H9 (cell line): ENCODE data around the gene NFX1. TPM values are rescaled to one million over a fixed set of nuclear protein-coding genes. Genes with fewer than 3 reads are reported as not detected.

Experiments
- DNase-seq: peaks from one replicate; pipeline ENCODE4 v3.0.0-alpha.2; 2017
- H2AFZ ChIP-seq: one replicate; pipeline ENCODE4 v1.6.1; 2013; ENCODE audit warnings: mild to moderate bottlenecking, low read length, control low read depth, moderate library complexity
- H2AK5ac ChIP-seq: 2 replicates; pipeline ENCODE4 v1.6.1; 2013; ENCODE audit warnings: low read length, control low read depth, mixed read lengths; ENCODE audit not compliant: insufficient read length
- H2BK120ac ChIP-seq: one replicate; pipeline ENCODE4 v1.6.1; 2013; ENCODE audit warnings: low read depth, mild to moderate bottlenecking, low read length, control low read depth, inconsistent platforms; ENCODE audit not compliant: poor library complexity, severe bottlenecking
- H2BK12ac ChIP-seq: 2 replicates; pipeline ENCODE4 v1.6.1; 2013; ENCODE audit warnings: low read length, control low read depth, mixed read lengths, low read depth; ENCODE audit not compliant: insufficient read length
- H2BK15ac ChIP-seq: 2 replicates; pipeline ENCODE4 v1.6.1; 2013; ENCODE audit warnings: low read depth, low read length, control low read depth
- H2BK20ac ChIP-seq: one replicate; pipeline ENCODE4 v1.6.1; 2013; ENCODE audit warnings: low read depth, mild to moderate bottlenecking, low read length, control low read depth, inconsistent platforms; ENCODE audit not compliant: poor library complexity, severe bottlenecking
- H2BK5ac ChIP-seq: 2 replicates; pipeline ENCODE4 v1.6.1; 2013; ENCODE audit warnings: low read length, control low read depth, mixed read lengths; ENCODE audit not compliant: insufficient read length
- H3K14ac ChIP-seq: 2 replicates; pipeline ENCODE4 v1.6.1; 2013; ENCODE audit warnings: low read length, control low read depth; ENCODE audit not compliant: insufficient read depth
- H3K18ac ChIP-seq: 2 replicates; pipeline ENCODE4 v1.6.1; 2013; ENCODE audit warnings: low read depth, mild to moderate bottlenecking, mixed read lengths, low read length, control low read depth; ENCODE audit not compliant: insufficient read length
- H3K23ac ChIP-seq: 2 replicates; pipeline ENCODE4 v1.6.1; 2013; ENCODE audit warnings: low read length, control low read depth, mixed read lengths, low read depth; ENCODE audit not compliant: insufficient read length
- H3K23me2 ChIP-seq: 2 replicates; pipeline ENCODE4 v1.6.1; 2013; ENCODE audit warnings: low read depth, mild to moderate bottlenecking, mixed read lengths, low read length, control low read depth; ENCODE audit not compliant: insufficient read length, poor library complexity, severe bottlenecking
- H3K27ac ChIP-seq: 2 replicates; pipeline ENCODE4 v1.5.1; 2013; ENCODE audit warnings: low read length, control low read depth, mixed read lengths, low read depth; ENCODE audit not compliant: insufficient read length
- H3K27me3 ChIP-seq: 2 replicates; pipeline ENCODE4 v1.6.1; 2013; ENCODE audit warnings: low read length, control low read depth, inconsistent platforms; ENCODE audit not compliant: insufficient read depth
- H3K4ac ChIP-seq: 2 replicates; pipeline ENCODE4 v1.6.1; 2013; ENCODE audit warnings: low read depth, mild to moderate bottlenecking, control low read depth, inconsistent platforms, low read length, moderate library complexity
- H3K4me1 ChIP-seq: 2 replicates; pipeline ENCODE4 v1.6.1; 2013; ENCODE audit warnings: low read length, control low read depth, inconsistent platforms; ENCODE audit not compliant: insufficient read depth
- H3K4me2 ChIP-seq: 2 replicates; pipeline ENCODE4 v1.6.1; 2013; ENCODE audit warnings: low read length, control low read depth, mixed read lengths; ENCODE audit not compliant: insufficient read length, insufficient read depth
- H3K56ac ChIP-seq: 2 replicates; pipeline ENCODE4 v1.6.1; 2013; ENCODE audit warnings: low read depth, mild to moderate bottlenecking, mixed read lengths, low read length, control low read depth; ENCODE audit not compliant: insufficient read length
- H3K79me1 ChIP-seq: 2 replicates; pipeline ENCODE4 v1.6.1; 2013; ENCODE audit warnings: low read depth, mild to moderate bottlenecking, moderate library complexity, low read length, control low read depth, inconsistent platforms; ENCODE audit not compliant: insufficient read depth, poor library complexity, severe bottlenecking
- H3K79me2 ChIP-seq: 2 replicates; pipeline ENCODE4 v1.6.1; 2013; ENCODE audit warnings: low read length, control low read depth, inconsistent platforms; ENCODE audit not compliant: insufficient read depth
- H3K9ac ChIP-seq: 2 replicates; pipeline ENCODE4 v1.6.1; 2013; ENCODE audit warnings: low read length, control low read depth, mixed read lengths; ENCODE audit not compliant: insufficient read length; ENCODE audit errors: extremely low read depth
- H3K9me3 ChIP-seq: one replicate; pipeline ENCODE4 v1.6.1; 2013; ENCODE audit warnings: low read depth, low read length, inconsistent platforms; ENCODE audit not compliant: control insufficient read depth
- H3T11ph ChIP-seq: one replicate; pipeline ENCODE4 v1.6.1; 2013; ENCODE audit warnings: mild to moderate bottlenecking, low read length, control low read depth, inconsistent platforms
- H4K20me1 ChIP-seq: one replicate; pipeline ENCODE4 v1.6.1; 2013; ENCODE audit not compliant: control insufficient read depth, insufficient read length, insufficient read depth
- H4K5ac ChIP-seq: 2 replicates; pipeline ENCODE4 v1.6.1; 2013; ENCODE audit warnings: low read depth, mild to moderate bottlenecking, mixed read lengths, low read length, control low read depth; ENCODE audit not compliant: insufficient read length
- H4K8ac ChIP-seq: replicated peaks from 2 replicates; pipeline ENCODE4 v1.6.1; 2013; ENCODE audit warnings: low read length, control low read depth, mixed read lengths, low read depth; ENCODE audit not compliant: insufficient read length
- H4K91ac ChIP-seq: 2 replicates; pipeline ENCODE4 v1.6.1; 2013; ENCODE audit warnings: low read depth, mild to moderate bottlenecking, moderate library complexity, mixed read lengths, low read length, control low read depth; ENCODE audit not compliant: insufficient read length
- H3K27ac Mint-ChIP-seq, 3 experiments: 2 replicates in 2 of 3; 3 replicates in 1 of 3; pipeline ENCODE4 v1.8.0; 2020 to 2021; ENCODE audit warnings: mixed read lengths in 3 of 3, mild to moderate bottlenecking in 1 of 3, moderate library complexity in 1 of 3
- H3K27me3 Mint-ChIP-seq: 2 replicates; pipeline ENCODE4 v1.8.0; 2021; ENCODE audit warnings: low read depth, mild to moderate bottlenecking, moderate library complexity, mixed read lengths
- H3K36me3 Mint-ChIP-seq, 3 experiments: 2 replicates in 2 of 3; 3 replicates in 1 of 3; pipeline ENCODE4 v1.8.0; 2020 to 2021; ENCODE audit warnings: low read depth in 3 of 3, mixed read lengths in 3 of 3; ENCODE audit not compliant: insufficient read depth in 1 of 3
- H3K4me1 Mint-ChIP-seq, 2 experiments: 2 replicates each; pipeline ENCODE4 v1.8.0; 2020; ENCODE audit warnings: mixed read lengths in 2 of 2
- H3K4me3 Mint-ChIP-seq, 2 experiments: 2 replicates in 1 of 2; 3 replicates in 1 of 2; pipeline ENCODE4 v1.8.0; 2020 to 2021; ENCODE audit warnings: mild to moderate bottlenecking in 2 of 2, mixed read lengths in 2 of 2, moderate library complexity in 1 of 2
- H3K9me3 Mint-ChIP-seq, 2 experiments: 2 replicates in 1 of 2; 3 replicates in 1 of 2; pipeline ENCODE4 v1.8.0; 2020; ENCODE audit warnings: mild to moderate bottlenecking in 2 of 2, mixed read lengths in 2 of 2, moderate library complexity in 1 of 2
- WGBS: extraction: QIAGEN DNeasy Blood & Tissue Kit; methylation state at CpG from one replicate; pipeline ENCODE4 v1.1.7; 2013; ENCODE audit warnings: missing lambda C conversion rate, low lambda C conversion rate, mixed read lengths; ENCODE audit not compliant: insufficient read length; ENCODE audit errors: extremely low coverage; 5-methylcytosine and 5-hydroxymethylcytosine counted together
- total RNA-seq: library from RNA; stranded (reverse); gene quantifications from 2 replicates; pipeline ENCODE4 v1.2.1, GENCODE V29; 2021
- TF ChIP-seq, protein P1 (sequence below): fragments of 200-600 bp; sonication (generic); conservative IDR thresholded peaks from 3 replicates; pipeline ENCODE4 v1.8.0; 2021; ENCODE audit warnings: antibody characterized with exemption, mild to moderate bottlenecking

Gene NFX1
- total RNA-seq, 1 experiment from 2014 or later = 35.1 TPM

DNA sequence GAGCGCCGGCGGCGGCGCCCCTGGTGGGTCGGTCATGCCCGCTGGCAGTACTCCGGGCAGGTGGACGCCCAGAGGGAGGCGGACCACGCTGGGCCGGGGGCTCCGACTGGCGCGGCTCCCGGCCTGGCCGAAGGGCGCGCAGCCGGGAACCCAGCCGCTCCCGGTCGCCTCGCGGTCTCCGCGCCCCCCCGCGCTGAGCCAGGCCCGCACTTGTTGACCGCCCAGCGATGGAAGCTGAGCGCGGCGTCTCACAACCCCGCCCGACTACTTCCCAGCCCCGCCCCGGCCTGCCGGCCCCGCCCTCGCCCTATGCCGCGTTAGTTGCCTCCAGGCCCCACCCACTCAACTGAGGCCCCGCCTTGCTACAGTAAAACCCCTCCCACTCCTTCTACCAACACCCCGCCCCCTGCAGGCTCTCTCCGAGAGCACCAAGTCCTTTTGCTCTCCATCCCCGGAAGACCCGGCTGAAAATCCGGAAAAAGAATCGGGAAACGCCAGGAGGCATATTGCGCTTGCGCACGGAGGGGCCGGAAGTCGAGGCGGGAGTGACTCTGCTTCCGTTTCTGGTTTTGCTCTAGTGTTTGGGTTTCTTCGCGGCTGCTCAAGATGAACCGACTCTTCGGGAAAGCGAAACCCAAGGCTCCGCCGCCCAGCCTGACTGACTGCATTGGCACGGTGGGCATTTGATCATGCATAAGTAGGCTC, 25.7 kb upstream of the NFX1 start, which contains the start of the genes BAG1 and CHMP5:
Gene BAG1 (minus strand): TSS at position 236 of the 705 bp plus-strand sequence.
Gene CHMP5 (plus strand): TSS at position 577 of the 705 bp plus-strand sequence. CDS start 30 bp downstream, at position 607.
- TF ChIP-seq, protein P1, sequence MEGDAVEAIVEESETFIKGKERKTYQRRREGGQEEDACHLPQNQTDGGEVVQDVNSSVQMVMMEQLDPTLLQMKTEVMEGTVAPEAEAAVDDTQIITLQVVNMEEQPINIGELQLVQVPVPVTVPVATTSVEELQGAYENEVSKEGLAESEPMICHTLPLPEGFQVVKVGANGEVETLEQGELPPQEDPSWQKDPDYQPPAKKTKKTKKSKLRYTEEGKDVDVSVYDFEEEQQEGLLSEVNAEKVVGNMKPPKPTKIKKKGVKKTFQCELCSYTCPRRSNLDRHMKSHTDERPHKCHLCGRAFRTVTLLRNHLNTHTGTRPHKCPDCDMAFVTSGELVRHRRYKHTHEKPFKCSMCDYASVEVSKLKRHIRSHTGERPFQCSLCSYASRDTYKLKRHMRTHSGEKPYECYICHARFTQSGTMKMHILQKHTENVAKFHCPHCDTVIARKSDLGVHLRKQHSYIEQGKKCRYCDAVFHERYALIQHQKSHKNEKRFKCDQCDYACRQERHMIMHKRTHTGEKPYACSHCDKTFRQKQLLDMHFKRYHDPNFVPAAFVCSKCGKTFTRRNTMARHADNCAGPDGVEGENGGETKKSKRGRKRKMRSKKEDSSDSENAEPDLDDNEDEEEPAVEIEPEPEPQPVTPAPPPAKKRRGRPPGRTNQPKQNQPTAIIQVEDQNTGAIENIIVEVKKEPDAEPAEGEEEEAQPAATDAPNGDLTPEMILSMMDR = peak; percentile 42; the same call in 2 of the 3 replicates
- no peaks in the 10 kb centered on the region for H3K27me3 ChIP-seq
- peak within 1 kb of the TSS; percentile 13 for H3K18ac ChIP-seq
- no peak within 1 kb of the TSS for H3K23ac ChIP-seq
- H4K5ac ChIP-seq = no peak within 1 kb of the TSS
- H3K79me2 ChIP-seq = peaks cover 16% of the 10 kb centered on the region; the same call in 1 of the 2 replicates
- H3K4ac ChIP-seq = no peak within 1 kb of the TSS
- H3K9me3 Mint-ChIP-seq = no peaks in the 10 kb centered on the region
- H2BK5ac ChIP-seq = no peak within 1 kb of the TSS
- no peaks in the 10 kb centered on the region for H4K20me1 ChIP-seq
- peaks cover 2% of the 10 kb centered on the region; the same call in 1 of the 2 replicates for H3K4me1 ChIP-seq
- no peak within 1 kb of the TSS for H2AFZ ChIP-seq
- no peak within 1 kb of the TSS for H2BK120ac ChIP-seq
- no peak within 1 kb of the TSS for H4K91ac ChIP-seq
- H2AK5ac ChIP-seq = no peak within 1 kb of the TSS
- peaks cover 5% of the 10 kb centered on the region for H3K23me2 ChIP-seq
- H3K36me3 Mint-ChIP-seq = peaks cover 26 to 54% (median 47%) of the 10 kb centered on the region in 3 experiments
- H3K4me2 ChIP-seq = peak within 1 kb of the TSS; percentile 89
- H3K79me1 ChIP-seq = peaks cover 9% of the 10 kb centered on the region
- H3K4me1 Mint-ChIP-seq = peaks cover 15 to 16% of the 10 kb centered on the region in 2 experiments
- peak within 1 kb of the TSS; percentile 37 for H3K14ac ChIP-seq
- peak; percentile 99 for DNase-seq
- H3K27ac Mint-ChIP-seq = peak within 1 kb of the TSS; percentile 69 to 99 (median 97); a peak in 6 of 7 replicates
- H3K56ac ChIP-seq = no peak within 1 kb of the TSS
- H2BK15ac ChIP-seq = no peak within 1 kb of the TSS
- H3K9ac ChIP-seq = peak within 1 kb of the TSS; percentile 78
- H2BK12ac ChIP-seq = no peak within 1 kb of the TSS
- no peak within 1 kb of the TSS for H3K27ac ChIP-seq
- no peak within 1 kb of the TSS for H3T11ph ChIP-seq
- no peak within 1 kb of the TSS for H4K8ac ChIP-seq
- H3K27me3 Mint-ChIP-seq = no peaks in the 10 kb centered on the region
- H2BK20ac ChIP-seq = no peak within 1 kb of the TSS
- no peaks in the 10 kb centered on the region for H3K9me3 ChIP-seq
- WGBS = no CpG with 5 or more reads among the region's 67 CpGs
- H3K4me3 Mint-ChIP-seq = peak within 1 kb of the TSS; percentile 89 to 98
